ENCODE measurements around the gene WWOX.
"Not testable (repeated sequence)": the region's sequence is repeated elsewhere in the genome, so short reads cannot be mapped to it uniquely, and the experiment has no call there.

The WWOX gene

GRCh38 chr16:78594191-78594590 lies 494.7 kb downstream of the WWOX start:
- H3K4me3 ChIP-seq (ENCODE audit: low read depth, low read length), result no peak overlapping the region

- H3K4me3 ChIP-seq (ENCODE audit: low read depth, low read length), result no peak overlapping the region
These were observed 497.0 kb downstream of the WWOX start for GRCh38 chr16:78596348-78596995.

- H3K4me3 ChIP-seq (ENCODE audit: low read depth, low read length), result no peak overlapping the region
These were observed 497.6 kb downstream of the WWOX start for GRCh38 chr16:78596996-78597422.

- H3K4me3 ChIP-seq (ENCODE audit: low read depth, low read length), result no peak overlapping the region
These were observed 498.5 kb downstream of the WWOX start for GRCh38 chr16:78597809-78598570.

- H3K4me3 ChIP-seq (ENCODE audit: low read depth, low read length), result no peak overlapping the region
These were observed 499.8 kb downstream of the WWOX start for GRCh38 chr16:78599271-78599670.

GRCh38 chr16:78604423-78605062 lies 505.1 kb downstream of the WWOX start:
- H3K4me3 ChIP-seq (ENCODE audit: low read depth, low read length), result not testable (repeated sequence)

- H3K4me3 ChIP-seq (ENCODE audit: low read depth, low read length), result no peak overlapping the region
These were observed 506.2 kb downstream of the WWOX start for GRCh38 chr16:78605548-78606101.

- no peak overlapping the region for H3K4me3 ChIP-seq (ENCODE audit: low read depth, low read length)
These were observed 507.1 kb downstream of the WWOX start for GRCh38 chr16:78606545-78606944.

GRCh38 chr16:78607022-78607421 lies 507.6 kb downstream of the WWOX start:
- no peak overlapping the region for H3K4me3 ChIP-seq (ENCODE audit: low read depth, low read length)

- no peak overlapping the region for H3K4me3 ChIP-seq (ENCODE audit: low read depth, low read length)
These were observed 508.0 kb downstream of the WWOX start for GRCh38 chr16:78607465-78607864.

- H3K4me3 ChIP-seq (ENCODE audit: low read depth, low read length), result no peak overlapping the region
These were observed 508.9 kb downstream of the WWOX start for GRCh38 chr16:78608305-78608776.

GRCh38 chr16:78609402-78610274 lies 510.2 kb downstream of the WWOX start:
- H3K4me3 ChIP-seq (ENCODE audit: low read depth, low read length), result no peak overlapping the region

GRCh38 chr16:78611318-78611717 lies 511.9 kb downstream of the WWOX start:
- H3K4me3 ChIP-seq (ENCODE audit: low read depth, low read length), result no peak overlapping the region

- H3K4me3 ChIP-seq (ENCODE audit: low read depth, low read length), result no peak overlapping the region
These were observed 520.4 kb downstream of the WWOX start for GRCh38 chr16:78619811-78620210.

GRCh38 chr16:78620291-78620690 lies 520.8 kb downstream of the WWOX start:
- H3K4me3 ChIP-seq (ENCODE audit: low read depth, low read length), result no peak overlapping the region

- H3K4me3 ChIP-seq (ENCODE audit: low read depth, low read length), result no peak overlapping the region
These were observed 524.3 kb downstream of the WWOX start for GRCh38 chr16:78623796-78624195.

- no peak overlapping the region for H3K4me3 ChIP-seq (ENCODE audit: low read depth, low read length)
These were observed 524.9 kb downstream of the WWOX start for GRCh38 chr16:78624366-78624765.

GRCh38 chr16:78628461-78629045 lies 529.1 kb downstream of the WWOX start:
- H3K4me3 ChIP-seq (ENCODE audit: low read depth, low read length), result no peak overlapping the region

GRCh38 chr16:78629173-78629572 lies 529.7 kb downstream of the WWOX start:
- no peak overlapping the region for H3K4me3 ChIP-seq (ENCODE audit: low read depth, low read length)

- H3K4me3 ChIP-seq (ENCODE audit: low read depth, low read length), result no peak overlapping the region
These were observed 530.6 kb downstream of the WWOX start for GRCh38 chr16:78630102-78630501.
